Panc1 (cell line): ENCODE measurements around the gene WASF2.

Experiments used
- CTCF ChIP-seq: fragments of 450-650 bp; IDR thresholded peaks from 2 replicates; pipeline ENCODE4 v1.5.1; 2017; ENCODE audit warnings: mild to moderate bottlenecking
- POLR2AphosphoS5 ChIP-seq: IDR thresholded peaks from 2 replicates; pipeline ENCODE4 v1.6.1; 2012; ENCODE audit warnings: mild to moderate bottlenecking, low read depth, low read length, moderate library complexity
- REST ChIP-seq, 2 experiments: IDR thresholded peaks; 2 replicates each; pipeline ENCODE4 v1.6.1; 2011 to 2012; ENCODE audit warnings: low read depth in 2 of 2, control low read depth in 1 of 2, low read length in 1 of 2, mild to moderate bottlenecking in 1 of 2, moderate library complexity in 1 of 2; ENCODE audit not compliant: insufficient read depth in 1 of 2
- SIN3A ChIP-seq: IDR thresholded peaks from 2 replicates; pipeline ENCODE4 v1.6.1; 2012; ENCODE audit warnings: low read depth, mild to moderate bottlenecking, low read length, moderate library complexity, borderline replicate concordance; ENCODE audit not compliant: insufficient read depth

- no peak for TF ChIP-seq CTCF
- no peak for TF ChIP-seq SIN3A
- no peak for TF ChIP-seq REST (IDR thresholded peaks at IDR 0.05; ENCODE audit: insufficient read depth in 1 of 2, low read depth in 2 of 2, low read length in 1 of 2)
- TF ChIP-seq POLR2AphosphoS5 = no peak
Observed at GRCh38 chr1:27509127-27510080, 19.4 kb upstream of the WASF2 start.
